IPS DF 6.9 (cell line): Measurements from ENCODE around the gene BRD1.
"Not testable (repeated sequence)": the region's sequence is repeated elsewhere in the genome, so short reads cannot be mapped to it uniquely, and the experiment has no call there.

ENCODE experiments used
- DNase-seq: peaks from one replicate; pipeline ENCODE4 v3.0.0-alpha.2; 2013; ENCODE audit warnings: low read depth, low spot score
- H3K27ac ChIP-seq: one replicate; pipeline ENCODE4 v1.5.1; 2013; ENCODE audit warnings: low read length, control low read depth
- H3K27me3 ChIP-seq: 2 replicates; pipeline ENCODE4 v1.6.1; 2013; ENCODE audit warnings: mild to moderate bottlenecking, low read length; ENCODE audit not compliant: control insufficient read depth, insufficient read depth
- H3K36me3 ChIP-seq: 2 replicates; pipeline ENCODE4 v1.6.1; 2013; ENCODE audit warnings: low read length; ENCODE audit not compliant: control insufficient read depth, insufficient read depth
- H3K4me1 ChIP-seq: 2 replicates; pipeline ENCODE4 v1.6.1; 2013; ENCODE audit warnings: low read length; ENCODE audit not compliant: control insufficient read depth, insufficient read depth
- H3K4me3 ChIP-seq: 2 replicates; pipeline ENCODE4 v1.5.1; 2013; ENCODE audit warnings: mild to moderate bottlenecking, low read length
- H3K9me3 ChIP-seq: 2 replicates; pipeline ENCODE4 v1.6.1; 2013; ENCODE audit warnings: low read length, inconsistent platforms; ENCODE audit not compliant: control insufficient read depth, insufficient read depth
- WGBS: extraction: QIAGEN DNeasy Blood & Tissue Kit; methylation state at CpG from one replicate; pipeline ENCODE4 v1.1.7; 2013; ENCODE audit warnings: mixed read lengths, missing lambda C conversion rate; ENCODE audit not compliant: insufficient read length, insufficient coverage; 5-methylcytosine and 5-hydroxymethylcytosine counted together

Gene BRD1

GRCh38 chr22:49824936-49825335, 2.7 kb downstream of the BRD1 start:
- Histone ChIP-seq H3K9me3 (no peaks in the 10 kb centered on the region), H3K4me3 (no peak overlapping the region), H3K27ac (no peak overlapping the region), H3K4me1 (peaks cover 4% of the 10 kb centered on the region; the same call in 1 of the 2 replicates), H3K36me3 (peaks cover 17% of the 10 kb centered on the region), H3K27me3 (no peaks in the 10 kb centered on the region)
- WGBS: no CpG with 5 or more reads among the region's 12 CpGs
- no peak for DNase-seq

- Histone ChIP-seq H3K4me3 (no peak overlapping the region), H3K36me3 (peaks cover 17% of the 10 kb centered on the region), H3K9me3 (no peaks in the 10 kb centered on the region), H3K4me1 (peaks cover 4% of the 10 kb centered on the region; the same call in 1 of the 2 replicates), H3K27me3 (no peaks in the 10 kb centered on the region), H3K27ac (no peak overlapping the region)
- DNase-seq: no peak
- WGBS: no CpG with 5 or more reads among the region's 16 CpGs
Observed at GRCh38 chr22:49824185-49824925, 3.3 kb downstream of the BRD1 start.

GRCh38 chr22:49823289-49824045, 4.2 kb downstream of the BRD1 start:
- no peak overlapping the region for H3K4me3 ChIP-seq
- no peak overlapping the region for H3K27ac ChIP-seq
- peaks cover 4% of the 10 kb centered on the region; the same call in 1 of the 2 replicates for H3K4me1 ChIP-seq
- DNase-seq: no peak
- peaks cover 17% of the 10 kb centered on the region for H3K36me3 ChIP-seq
- no CpG with 5 or more reads among the region's 53 CpGs for WGBS
- no peaks in the 10 kb centered on the region for H3K27me3 ChIP-seq
- H3K9me3 ChIP-seq: no peaks in the 10 kb centered on the region

- H3K27me3 ChIP-seq, H3K9me3 ChIP-seq, DNase-seq, H3K4me3 ChIP-seq, H3K27ac ChIP-seq, H3K4me1 ChIP-seq: not testable (repeated sequence)
- WGBS: no CpG with 5 or more reads among the region's 11 CpGs
- peaks cover 17% of the 10 kb centered on the region for H3K36me3 ChIP-seq
Observed at GRCh38 chr22:49821741-49822140, 5.9 kb downstream of the BRD1 start.

- no CpG with 5 or more reads among the region's 7 CpGs for WGBS
Observed at GRCh38 chr22:49820984-49821383, 6.7 kb downstream of the BRD1 start.

GRCh38 chr22:49817359-49817758, 10.3 kb downstream of the BRD1 start:
- H3K27me3 ChIP-seq: no peaks in the 10 kb centered on the region
- no peak overlapping the region for H3K4me3 ChIP-seq
- DNase-seq: no peak
- H3K36me3 ChIP-seq: peaks cover 8% of the 10 kb centered on the region; the same call in 1 of the 2 replicates
- WGBS: no CpG with 5 or more reads among the region's 3 CpGs
- no peaks in the 10 kb centered on the region for H3K9me3 ChIP-seq
- peaks cover 3% of the 10 kb centered on the region; the same call in 1 of the 2 replicates for H3K4me1 ChIP-seq
- no peak overlapping the region for H3K27ac ChIP-seq

More at GRCh38 chr22:49820984-49821383, 6.7 kb downstream of the BRD1 start:
- Histone ChIP-seq H3K9me3 (no peaks in the 10 kb centered on the region), H3K4me1 (peaks cover 2% of the 10 kb centered on the region; the same call in 1 of the 2 replicates), H3K4me3 (no peak overlapping the region), H3K27me3 (no peaks in the 10 kb centered on the region), H3K36me3 (peaks cover 17% of the 10 kb centered on the region), H3K27ac (no peak overlapping the region)
- DNase-seq: no peak

- Histone ChIP-seq H3K36me3 (peaks cover 4% of the 10 kb centered on the region; the same call in 1 of the 2 replicates), H3K27ac (no peak overlapping the region), H3K4me1 (peaks cover 3% of the 10 kb centered on the region; the same call in 1 of the 2 replicates), H3K9me3 (no peaks in the 10 kb centered on the region), H3K27me3 (no peaks in the 10 kb centered on the region), H3K4me3 (no peak overlapping the region)
- no peak for DNase-seq
- WGBS: no CpG with 5 or more reads among the region's 15 CpGs
Observed at GRCh38 chr22:49815641-49816091, 12.0 kb downstream of the BRD1 start.

GRCh38 chr22:49814856-49815255, 12.8 kb downstream of the BRD1 start:
- H3K4me3 ChIP-seq: no peak overlapping the region

GRCh38 chr22:49814164-49814686, 13.4 kb downstream of the BRD1 start:
- Histone ChIP-seq H3K27ac (no peak overlapping the region), H3K4me3 (no peak overlapping the region), H3K9me3 (no peaks in the 10 kb centered on the region), H3K36me3 (peaks cover 4% of the 10 kb centered on the region; the same call in 1 of the 2 replicates), H3K4me1 (peaks cover 3% of the 10 kb centered on the region; the same call in 1 of the 2 replicates), H3K27me3 (no peaks in the 10 kb centered on the region)
- no CpG with 5 or more reads among the region's 14 CpGs for whole genome bisulfite sequencing
- no peak for DNase-seq

More at GRCh38 chr22:49814856-49815255, 12.8 kb downstream of the BRD1 start:
- Histone ChIP-seq H3K4me1 (peaks cover 3% of the 10 kb centered on the region; the same call in 1 of the 2 replicates), H3K36me3 (peaks cover 4% of the 10 kb centered on the region; the same call in 1 of the 2 replicates), H3K9me3 (no peaks in the 10 kb centered on the region), H3K27me3 (no peaks in the 10 kb centered on the region), H3K27ac (no peak overlapping the region)
- WGBS: no CpG with 5 or more reads among the region's 8 CpGs
- DNase-seq: no peak

GRCh38 chr22:49812838-49813237, 14.8 kb downstream of the BRD1 start:
- H3K4me3 ChIP-seq: no peak overlapping the region
- DNase-seq: no peak
- H3K36me3 ChIP-seq: peaks cover 4% of the 10 kb centered on the region; the same call in 1 of the 2 replicates
- WGBS: no CpG with 5 or more reads among the region's 11 CpGs
- no peaks in the 10 kb centered on the region for H3K27me3 ChIP-seq
- no peak overlapping the region for H3K27ac ChIP-seq
- H3K4me1 ChIP-seq: peaks cover 3% of the 10 kb centered on the region; the same call in 1 of the 2 replicates
- no peaks in the 10 kb centered on the region for H3K9me3 ChIP-seq
